Measurements from ENCODE around the gene ZNF609. TPM values are rescaled to one million over a fixed set of nuclear protein-coding genes. Genes with fewer than 3 reads are reported as not detected.
A peak's percentile ranks its signal among the peaks of the same experiment; 100 is the strongest.

Gene ZNF609
- total RNA-seq, 1 donor from 2014 or later, result 21.5 TPM

DNA sequence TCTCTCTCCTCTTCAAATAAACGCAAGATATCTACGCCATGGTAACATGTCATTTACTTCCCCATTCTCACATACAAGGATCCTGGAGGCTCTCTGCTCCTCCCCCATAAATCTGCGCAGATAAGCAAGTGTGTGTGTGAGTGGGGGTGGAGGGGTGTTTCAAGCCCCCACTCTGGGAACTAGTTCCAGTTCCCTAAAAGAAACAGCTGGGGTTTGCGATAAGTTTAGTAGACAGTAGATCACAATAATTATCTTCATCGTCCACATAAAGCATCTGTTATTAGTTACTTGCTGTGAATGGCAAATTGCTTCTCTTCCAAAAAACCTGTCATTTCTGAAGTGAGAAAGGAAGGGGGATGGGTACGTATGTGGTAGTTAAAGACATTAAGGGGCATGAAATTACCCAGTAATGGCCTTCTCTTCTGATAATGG lies 235.2 kb downstream of the ZNF609 start:
- H3K4me1 ChIP-seq, result peaks cover 45% of the 10 kb centered on the region
- H3K27me3 ChIP-seq, result no peaks in the 10 kb centered on the region
- no peak overlapping the region for H2AFZ ChIP-seq (replicated peaks)
- H3K27ac ChIP-seq, result no peak overlapping the region
- peaks cover 8% of the 10 kb centered on the region for H3K27me3 Mint-ChIP-seq (ENCODE audit: insufficient read depth, low read depth)
- no peak overlapping the region for H3K4me3 ChIP-seq
- no peak overlapping the region for H3K9ac ChIP-seq
- peaks cover 32% of the 10 kb centered on the region for H3K36me3 Mint-ChIP-seq
- H3K36me3 ChIP-seq, result no peaks in the 10 kb centered on the region
- peaks cover 100% of the 10 kb centered on the region for H4K20me1 ChIP-seq (ENCODE audit: low read depth)
- no peak overlapping the region for H3K27ac Mint-ChIP-seq
- peaks cover 51% of the 10 kb centered on the region for H3K4me1 Mint-ChIP-seq
- TF ChIP-seq EZH2 (IDR thresholded peaks at IDR 0.05) (no peak), EZH2phosphoT487 (IDR thresholded peaks at IDR 0.05) (no peak)
- TF ChIP-seq, protein P1, sequence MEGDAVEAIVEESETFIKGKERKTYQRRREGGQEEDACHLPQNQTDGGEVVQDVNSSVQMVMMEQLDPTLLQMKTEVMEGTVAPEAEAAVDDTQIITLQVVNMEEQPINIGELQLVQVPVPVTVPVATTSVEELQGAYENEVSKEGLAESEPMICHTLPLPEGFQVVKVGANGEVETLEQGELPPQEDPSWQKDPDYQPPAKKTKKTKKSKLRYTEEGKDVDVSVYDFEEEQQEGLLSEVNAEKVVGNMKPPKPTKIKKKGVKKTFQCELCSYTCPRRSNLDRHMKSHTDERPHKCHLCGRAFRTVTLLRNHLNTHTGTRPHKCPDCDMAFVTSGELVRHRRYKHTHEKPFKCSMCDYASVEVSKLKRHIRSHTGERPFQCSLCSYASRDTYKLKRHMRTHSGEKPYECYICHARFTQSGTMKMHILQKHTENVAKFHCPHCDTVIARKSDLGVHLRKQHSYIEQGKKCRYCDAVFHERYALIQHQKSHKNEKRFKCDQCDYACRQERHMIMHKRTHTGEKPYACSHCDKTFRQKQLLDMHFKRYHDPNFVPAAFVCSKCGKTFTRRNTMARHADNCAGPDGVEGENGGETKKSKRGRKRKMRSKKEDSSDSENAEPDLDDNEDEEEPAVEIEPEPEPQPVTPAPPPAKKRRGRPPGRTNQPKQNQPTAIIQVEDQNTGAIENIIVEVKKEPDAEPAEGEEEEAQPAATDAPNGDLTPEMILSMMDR (IDR thresholded peaks at IDR 0.05), result no peak
- no peak for DNase-seq (ENCODE audit: low spot score)
- H3K4me3 Mint-ChIP-seq, result no peak overlapping the region
- no peaks in the 10 kb centered on the region for H3K9me3 ChIP-seq (ENCODE audit: low read depth)
- H3K79me2 ChIP-seq (ENCODE audit: low read depth), result peaks cover 98% of the 10 kb centered on the region
- peaks cover 34% of the 10 kb centered on the region for H3F3A ChIP-seq (ENCODE audit: low read depth)
- no peaks in the 10 kb centered on the region for H3K9me3 Mint-ChIP-seq
- peak overlapping the region; percentile 29 for H3K4me2 ChIP-seq

DNA sequence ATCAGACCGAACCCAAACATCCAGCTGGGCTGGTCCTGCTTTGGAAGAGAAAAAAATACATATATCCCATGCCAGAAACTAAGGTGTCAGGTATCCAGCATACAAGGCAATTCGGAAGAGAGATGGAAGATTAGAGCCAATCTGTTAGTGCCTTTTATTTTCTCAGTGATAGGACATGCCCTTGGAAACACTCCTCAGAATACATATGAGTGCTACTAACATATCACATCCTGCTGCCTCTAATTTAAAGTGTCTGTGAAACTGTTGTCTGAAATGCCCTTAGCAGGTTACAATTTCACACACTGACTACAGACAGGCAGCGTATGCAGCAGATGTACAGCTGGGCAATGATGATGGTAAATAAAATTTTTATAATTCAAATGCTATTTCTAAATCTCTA lies 236.1 kb downstream of the ZNF609 start:
- DNase-seq (ENCODE audit: low spot score), result no peak
- no peaks in the 10 kb centered on the region for H3K9me3 Mint-ChIP-seq
- no peak overlapping the region for H3K27ac ChIP-seq
- H4K20me1 ChIP-seq (ENCODE audit: low read depth), result peaks cover 99% of the 10 kb centered on the region
- peaks cover 51% of the 10 kb centered on the region for H3K4me1 ChIP-seq
- no peaks in the 10 kb centered on the region for H3K36me3 ChIP-seq
- H2AFZ ChIP-seq (replicated peaks), result no peak overlapping the region
- no peak overlapping the region for H3K27ac Mint-ChIP-seq
- peak overlapping the region; percentile 14 for H3K4me2 ChIP-seq
- peaks cover 35% of the 10 kb centered on the region for H3F3A ChIP-seq (ENCODE audit: low read depth)
- peaks cover 27% of the 10 kb centered on the region for H3K36me3 Mint-ChIP-seq
- peaks cover 6% of the 10 kb centered on the region for H3K27me3 Mint-ChIP-seq (ENCODE audit: insufficient read depth, low read depth)
- no peak overlapping the region for H3K4me3 Mint-ChIP-seq
- H3K4me3 ChIP-seq, result no peak overlapping the region
- no peaks in the 10 kb centered on the region for H3K27me3 ChIP-seq
- peaks cover 100% of the 10 kb centered on the region for H3K79me2 ChIP-seq (ENCODE audit: low read depth)
- no peak for TF ChIP-seq EZH2 (IDR thresholded peaks at IDR 0.05)
- TF ChIP-seq, protein P1 (IDR thresholded peaks at IDR 0.05), result no peak
- no peak for TF ChIP-seq EZH2phosphoT487 (IDR thresholded peaks at IDR 0.05)
- peaks cover 53% of the 10 kb centered on the region for H3K4me1 Mint-ChIP-seq
- no peaks in the 10 kb centered on the region for H3K9me3 ChIP-seq (ENCODE audit: low read depth)
- H3K9ac ChIP-seq, result no peak overlapping the region

DNA sequence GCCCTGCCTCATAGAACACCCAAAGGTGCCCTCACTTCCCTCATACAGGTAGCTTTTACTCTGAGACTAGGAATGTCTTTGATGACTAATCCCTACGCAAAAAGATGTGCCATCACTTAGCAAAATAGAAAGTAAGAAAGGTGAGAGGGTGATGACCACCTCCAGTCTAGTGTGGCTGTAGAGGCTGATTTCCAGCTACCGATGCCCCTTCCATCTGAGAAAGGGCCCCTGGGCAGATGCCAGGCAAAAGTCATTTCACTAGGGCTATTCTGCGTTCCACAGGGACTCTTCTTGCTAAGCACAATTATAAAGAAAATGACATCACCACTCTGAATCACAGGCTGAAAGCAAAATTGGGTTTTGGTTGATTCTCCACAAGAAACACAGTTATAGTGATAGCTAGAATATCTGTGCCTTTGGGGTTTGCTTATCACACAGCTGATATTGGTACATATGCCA lies 237.6 kb downstream of the ZNF609 start:
- no peaks in the 10 kb centered on the region for H3K36me3 ChIP-seq

More for the DNA sequence above, 237.6 kb downstream of the ZNF609 start:
- Histone ChIP-seq H4K20me1 (ENCODE audit: low read depth) (peaks cover 85% of the 10 kb centered on the region), H3K4me3 (no peak overlapping the region), H3K27ac (no peak overlapping the region), H2AFZ (replicated peaks) (no peak overlapping the region), H3F3A (ENCODE audit: low read depth) (peaks cover 38% of the 10 kb centered on the region), H3K79me2 (ENCODE audit: low read depth) (peaks cover 100% of the 10 kb centered on the region), H3K9me3 (ENCODE audit: low read depth) (no peaks in the 10 kb centered on the region), H3K27me3 (no peaks in the 10 kb centered on the region), H3K4me1 (peaks cover 51% of the 10 kb centered on the region), H3K9ac (no peak overlapping the region), H3K4me2 (peak overlapping the region; percentile 89)
- Mint-ChIP-seq H3K9me3 (no peaks in the 10 kb centered on the region), H3K36me3 (peaks cover 24% of the 10 kb centered on the region), H3K4me3 (no peak overlapping the region), H3K4me1 (peaks cover 61% of the 10 kb centered on the region), H3K27ac (no peak overlapping the region), H3K27me3 (ENCODE audit: insufficient read depth, low read depth) (peaks cover 8% of the 10 kb centered on the region)
- no peak for DNase-seq (ENCODE audit: low spot score)
- TF ChIP-seq, protein P1 (IDR thresholded peaks at IDR 0.05), result no peak
- TF ChIP-seq EZH2phosphoT487 (IDR thresholded peaks at IDR 0.05) (no peak), EZH2 (IDR thresholded peaks at IDR 0.05) (no peak)

Measured in neural progenitor cell (in vitro differentiated cells).